ENCODE measurements around the gene KCNJ15. TPM values are rescaled to one million over a fixed set of nuclear protein-coding genes. Genes with fewer than 3 reads are reported as not detected.

KCNJ15 gene
- total and polyA plus RNA-seq, 2 donors (not counting 1 experiment from before 2014, with no cell fraction given), result not detected

GRCh38 chr21:38244407-38244787 is 12.4 kb upstream of the KCNJ15 start:
- H3K79me2 ChIP-seq (ENCODE audit: control insufficient read depth, insufficient read depth, low read length), result no peaks in the 10 kb centered on the region
- H2AFZ ChIP-seq (ENCODE audit: insufficient read depth, low read depth, low read length, poor library complexity, severe bottlenecking), result no peak overlapping the region
- H3K4me1 ChIP-seq (ENCODE audit: control insufficient read depth in 2 of 2, insufficient read depth in 2 of 2, low read length in 2 of 2), result no peaks in the 10 kb centered on the region
- no peak overlapping the region for H3K27ac ChIP-seq (ENCODE audit: low read length in 2 of 2)
- H3K4me3 ChIP-seq (ENCODE audit: control extremely low read depth in 1 of 5, extremely low read depth in 1 of 5, insufficient read depth in 1 of 5, low read depth in 2 of 5, low read length in 4 of 5), result no peak overlapping the region
- DNase-seq (no peak), ATAC-seq (ENCODE audit: low read depth) (no peak)
- intact Hi-C loops (cut with micrococcal nuclease), result no loop called here
- no peaks in the 10 kb centered on the region for H3K36me3 ChIP-seq (replicated peaks in 1 of 2; ENCODE audit: control extremely low read depth in 1 of 2, control insufficient read depth in 1 of 2, extremely low read depth in 1 of 2, insufficient read depth in 2 of 2, low read length in 1 of 2)
- CTCF ChIA-PET, result no interaction called here
- no peaks in the 10 kb centered on the region for H3K27me3 ChIP-seq (replicated peaks in 1 of 4; ENCODE audit: control extremely low read depth in 1 of 4, control insufficient read depth in 3 of 4, insufficient read depth in 4 of 4, low read length in 3 of 4)
- Mint-ChIP-seq H3K9me3 (ENCODE audit: insufficient read depth) (peaks cover 4% of the 10 kb centered on the region), H3K4me3 (no peak overlapping the region), H3K4me1 (no peaks in the 10 kb centered on the region), H3K27ac (no peak overlapping the region), H3K27me3 (peaks cover 4% of the 10 kb centered on the region)
- H3K9ac ChIP-seq (ENCODE audit: low read length), result no peak overlapping the region
- TF ChIP-seq EZH2 (IDR thresholded peaks at IDR 0.05; ENCODE audit: borderline replicate concordance, insufficient read depth, low read depth, low read length, poor library complexity, severe bottlenecking), result no peak
- TF ChIP-seq, protein P1, sequence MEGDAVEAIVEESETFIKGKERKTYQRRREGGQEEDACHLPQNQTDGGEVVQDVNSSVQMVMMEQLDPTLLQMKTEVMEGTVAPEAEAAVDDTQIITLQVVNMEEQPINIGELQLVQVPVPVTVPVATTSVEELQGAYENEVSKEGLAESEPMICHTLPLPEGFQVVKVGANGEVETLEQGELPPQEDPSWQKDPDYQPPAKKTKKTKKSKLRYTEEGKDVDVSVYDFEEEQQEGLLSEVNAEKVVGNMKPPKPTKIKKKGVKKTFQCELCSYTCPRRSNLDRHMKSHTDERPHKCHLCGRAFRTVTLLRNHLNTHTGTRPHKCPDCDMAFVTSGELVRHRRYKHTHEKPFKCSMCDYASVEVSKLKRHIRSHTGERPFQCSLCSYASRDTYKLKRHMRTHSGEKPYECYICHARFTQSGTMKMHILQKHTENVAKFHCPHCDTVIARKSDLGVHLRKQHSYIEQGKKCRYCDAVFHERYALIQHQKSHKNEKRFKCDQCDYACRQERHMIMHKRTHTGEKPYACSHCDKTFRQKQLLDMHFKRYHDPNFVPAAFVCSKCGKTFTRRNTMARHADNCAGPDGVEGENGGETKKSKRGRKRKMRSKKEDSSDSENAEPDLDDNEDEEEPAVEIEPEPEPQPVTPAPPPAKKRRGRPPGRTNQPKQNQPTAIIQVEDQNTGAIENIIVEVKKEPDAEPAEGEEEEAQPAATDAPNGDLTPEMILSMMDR (IDR thresholded peaks at IDR 0.05), result no peak
- H3K4me2 ChIP-seq (replicated peaks; ENCODE audit: low read depth, low read length, poor library complexity, severe bottlenecking), result no peak overlapping the region
- no peaks in the 10 kb centered on the region for H4K20me1 ChIP-seq (ENCODE audit: control insufficient read depth, insufficient read depth, low read length, poor library complexity, severe bottlenecking)
- no CpG with 5 or more reads among the region's 2 CpGs for WGBS (ENCODE audit: insufficient coverage)
- H3K9me3 ChIP-seq (ENCODE audit: control extremely low read depth in 1 of 3, control insufficient read depth in 2 of 3, insufficient read depth in 1 of 3, low read length in 2 of 3), result no peaks in the 10 kb centered on the region
- POLR2A ChIA-PET, result no interaction called here

DNA sequence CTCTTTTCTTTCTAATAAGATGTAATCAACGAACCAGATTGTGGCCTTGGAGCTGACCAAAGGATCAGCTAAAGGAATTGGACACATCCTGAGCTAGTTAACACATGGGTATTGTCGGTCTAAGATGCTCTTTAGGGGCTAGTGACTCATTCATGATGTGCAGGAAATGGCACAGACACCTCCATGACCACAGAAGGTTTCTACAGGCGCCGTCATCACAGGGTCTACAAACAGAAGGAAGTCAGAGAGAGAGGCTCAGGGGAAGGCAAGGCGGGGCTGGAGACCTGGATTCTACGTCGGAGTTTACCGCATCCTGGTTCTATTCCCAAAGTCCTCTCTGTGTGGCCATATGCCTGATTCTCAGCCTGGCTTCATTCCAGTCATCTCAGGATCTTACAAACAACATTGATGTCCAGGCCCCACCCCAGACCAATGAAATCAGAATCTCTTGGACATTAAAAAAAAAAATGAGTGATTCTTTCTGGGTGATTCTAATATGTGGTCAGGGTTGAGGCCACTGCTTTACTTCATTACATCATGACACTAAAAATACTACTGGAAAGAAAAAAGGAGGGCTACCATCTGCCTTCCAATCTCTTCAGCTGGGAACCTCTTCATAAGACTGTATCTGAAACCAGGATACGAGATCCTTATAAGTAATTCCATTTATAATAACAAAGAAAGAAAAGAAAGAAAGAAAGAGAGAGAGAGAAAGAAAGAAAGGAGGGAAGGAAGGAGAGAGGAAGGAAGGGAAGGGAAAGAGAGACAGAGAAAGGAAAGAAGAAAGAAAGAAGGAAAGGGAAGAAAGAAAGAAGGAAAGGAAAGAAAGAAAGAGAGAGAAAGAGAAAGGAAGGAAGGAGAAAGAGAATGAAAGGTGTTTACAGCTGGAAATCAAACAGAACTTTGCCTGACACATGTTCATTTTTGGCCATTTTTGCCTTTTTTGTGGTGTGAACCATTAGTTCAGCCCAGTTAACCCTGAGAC is 11.6 kb upstream of the KCNJ15 start:
- no peak overlapping the region for H3K27ac Mint-ChIP-seq
- Histone ChIP-seq H3K9ac (ENCODE audit: low read length) (no peak overlapping the region), H3K27ac (ENCODE audit: low read length in 2 of 2) (no peak overlapping the region), H4K20me1 (ENCODE audit: control insufficient read depth, insufficient read depth, low read length, poor library complexity, severe bottlenecking) (no peaks in the 10 kb centered on the region), H3K9me3 (ENCODE audit: control extremely low read depth in 1 of 3, control insufficient read depth in 2 of 3, insufficient read depth in 1 of 3, low read length in 2 of 3) (no peaks in the 10 kb centered on the region), H3K79me2 (ENCODE audit: control insufficient read depth, insufficient read depth, low read length) (no peaks in the 10 kb centered on the region), H3K4me2 (replicated peaks; ENCODE audit: low read depth, low read length, poor library complexity, severe bottlenecking) (no peak overlapping the region), H3K4me1 (ENCODE audit: control insufficient read depth in 2 of 2, insufficient read depth in 2 of 2, low read length in 2 of 2) (no peaks in the 10 kb centered on the region), H2AFZ (ENCODE audit: insufficient read depth, low read depth, low read length, poor library complexity, severe bottlenecking) (no peak overlapping the region), H3K4me3 (ENCODE audit: control extremely low read depth in 1 of 5, extremely low read depth in 1 of 5, insufficient read depth in 1 of 5, low read depth in 2 of 5, low read length in 4 of 5) (no peak overlapping the region), H3K27me3 (replicated peaks in 1 of 4; ENCODE audit: control extremely low read depth in 1 of 4, control insufficient read depth in 3 of 4, insufficient read depth in 4 of 4, low read length in 3 of 4) (no peaks in the 10 kb centered on the region), H3K36me3 (replicated peaks in 1 of 2; ENCODE audit: control extremely low read depth in 1 of 2, control insufficient read depth in 1 of 2, extremely low read depth in 1 of 2, insufficient read depth in 2 of 2, low read length in 1 of 2) (no peaks in the 10 kb centered on the region)
- no peaks in the 10 kb centered on the region for H3K4me1 Mint-ChIP-seq
- CTCF ChIA-PET, result no interaction called here
- H3K4me3 Mint-ChIP-seq, result no peak overlapping the region
- peaks cover 4% of the 10 kb centered on the region for H3K27me3 Mint-ChIP-seq
- intact Hi-C loops (cut with micrococcal nuclease), result no loop called here
- ATAC-seq (ENCODE audit: low read depth) (no peak), DNase-seq (no peak)
- whole genome bisulfite sequencing (ENCODE audit: insufficient coverage), result 52% methylated on average over 7 of the region's 9 CpGs
- H3K9me3 Mint-ChIP-seq (ENCODE audit: insufficient read depth), result peaks cover 4% of the 10 kb centered on the region
- TF ChIP-seq EZH2 (IDR thresholded peaks at IDR 0.05; ENCODE audit: borderline replicate concordance, insufficient read depth, low read depth, low read length, poor library complexity, severe bottlenecking), result no peak
- POLR2A ChIA-PET, result no interaction called here

Measured in B cell (primary cell).